GM13976 (cell line): ENCODE measurements around the gene CREBRF.
A peak's percentile ranks its signal among the peaks of the same experiment; 100 is the strongest.
"Not testable (repeated sequence)": the region's sequence is repeated elsewhere in the genome, so short reads cannot be mapped to it uniquely, and the experiment has no call there.

Source experiments
- DNase-seq: peaks from one replicate; pipeline ENCODE4 v3.0.0; 2012; ENCODE audit warnings: low spot score
- in situ Hi-C: fragments of 300-500 bp; cut with MboI; formaldehyde crosslinking; loops from one replicate; pipeline ENCODE4 v1.12.0; 2022; ENCODE audit warnings: low sequenced_read_pairs, mixed read lengths, inconsistent platforms; ENCODE audit not compliant: unreplicated experiment
- TF ChIP-seq, protein P1 (sequence below): IDR thresholded peaks from 2 replicates; pipeline ENCODE4 v1.5.1; 2012; ENCODE audit warnings: borderline replicate concordance, mild to moderate bottlenecking; ENCODE audit not compliant: insufficient read depth; ENCODE audit errors: extremely low read depth, missing control alignments, control extremely low read depth

CREBRF gene

DNA sequence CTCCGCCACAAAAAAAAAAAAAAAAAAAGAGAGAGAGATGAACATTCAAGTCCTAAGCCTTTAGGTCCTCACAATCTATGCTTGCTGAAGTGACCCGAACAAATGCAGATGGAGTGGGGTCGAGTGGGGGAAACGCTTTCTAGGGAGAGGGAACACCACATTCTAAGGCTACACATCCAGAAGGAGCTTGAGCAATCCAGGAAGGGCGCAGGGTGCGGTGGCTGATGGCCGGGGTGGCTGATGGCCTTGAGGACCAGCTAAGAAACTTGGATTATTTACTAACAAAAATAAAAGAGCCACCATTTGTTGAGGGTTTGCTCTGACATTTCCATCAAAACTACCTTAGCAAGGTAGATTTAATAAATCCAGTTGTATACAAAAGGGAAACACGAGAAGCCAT is 87.4 kb downstream of the CREBRF start:
- in situ Hi-C loops, result loop anchor here (10.0 kb wide), 1 partner anchor 159 kb away; the partner anchor contains the start of gene ATP6V0E1
- TF ChIP-seq, protein P1, sequence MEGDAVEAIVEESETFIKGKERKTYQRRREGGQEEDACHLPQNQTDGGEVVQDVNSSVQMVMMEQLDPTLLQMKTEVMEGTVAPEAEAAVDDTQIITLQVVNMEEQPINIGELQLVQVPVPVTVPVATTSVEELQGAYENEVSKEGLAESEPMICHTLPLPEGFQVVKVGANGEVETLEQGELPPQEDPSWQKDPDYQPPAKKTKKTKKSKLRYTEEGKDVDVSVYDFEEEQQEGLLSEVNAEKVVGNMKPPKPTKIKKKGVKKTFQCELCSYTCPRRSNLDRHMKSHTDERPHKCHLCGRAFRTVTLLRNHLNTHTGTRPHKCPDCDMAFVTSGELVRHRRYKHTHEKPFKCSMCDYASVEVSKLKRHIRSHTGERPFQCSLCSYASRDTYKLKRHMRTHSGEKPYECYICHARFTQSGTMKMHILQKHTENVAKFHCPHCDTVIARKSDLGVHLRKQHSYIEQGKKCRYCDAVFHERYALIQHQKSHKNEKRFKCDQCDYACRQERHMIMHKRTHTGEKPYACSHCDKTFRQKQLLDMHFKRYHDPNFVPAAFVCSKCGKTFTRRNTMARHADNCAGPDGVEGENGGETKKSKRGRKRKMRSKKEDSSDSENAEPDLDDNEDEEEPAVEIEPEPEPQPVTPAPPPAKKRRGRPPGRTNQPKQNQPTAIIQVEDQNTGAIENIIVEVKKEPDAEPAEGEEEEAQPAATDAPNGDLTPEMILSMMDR, result no peak
- no peak for DNase-seq

DNA sequence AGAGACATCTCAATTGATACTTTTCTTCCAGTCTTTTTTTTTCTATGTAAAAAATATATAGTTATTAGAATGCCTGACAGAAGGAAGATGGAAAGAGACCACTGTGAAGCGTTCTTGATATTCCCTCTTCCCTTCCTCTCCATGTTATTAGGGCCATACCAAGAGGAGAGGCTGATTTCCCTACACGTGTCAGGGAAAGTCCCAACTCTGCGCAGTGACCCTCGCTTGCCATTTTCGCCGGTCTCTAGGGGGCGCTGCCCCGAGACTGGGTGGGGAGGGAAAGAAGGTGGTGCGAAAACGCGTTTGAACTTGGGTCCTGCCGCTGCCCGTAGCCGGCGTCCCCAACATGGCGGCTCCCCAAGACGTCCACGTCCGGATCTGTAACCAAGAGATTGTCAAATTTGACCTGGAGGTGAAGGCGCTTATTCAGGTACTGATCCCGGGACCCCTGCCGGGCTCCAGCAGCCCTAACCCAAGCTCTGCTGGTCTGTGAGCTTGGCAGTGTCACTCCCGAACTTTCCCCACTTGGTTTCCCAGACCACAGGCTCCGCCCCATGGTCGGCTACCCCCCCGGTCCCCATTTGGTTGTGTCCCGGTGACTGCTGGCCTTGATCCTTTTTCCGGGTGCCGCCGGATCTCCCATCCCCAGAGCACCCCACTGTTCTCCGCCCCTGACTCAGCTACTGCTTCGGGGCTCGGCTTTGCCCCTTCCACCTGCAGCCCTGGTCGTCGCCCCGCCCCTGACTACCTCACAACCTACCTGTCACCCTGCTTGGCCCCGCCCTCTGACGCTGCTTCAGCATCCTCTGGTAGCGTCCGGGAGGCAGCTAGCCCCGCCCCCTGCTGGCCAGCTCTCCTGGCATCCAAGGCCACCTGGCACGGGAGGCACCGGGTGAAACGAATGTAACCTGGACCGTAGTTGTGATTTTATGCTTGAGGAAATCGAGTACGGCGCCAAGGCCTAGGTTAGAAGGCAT is 88.3 kb downstream of the CREBRF start, which contains the start of gene BNIP1:
BNIP1 (plus strand) TSS at position 332 of the 977 bp plus-strand sequence; CDS start at position 347, 15 bp downstream.
- TF ChIP-seq, protein P1, result peak; percentile 99
- in situ Hi-C loops, result loop anchor here (10.0 kb wide), 1 partner anchor 160 kb away; the partner anchor contains the start of gene ATP6V0E1
- DNase-seq, result peak; percentile 95

DNA sequence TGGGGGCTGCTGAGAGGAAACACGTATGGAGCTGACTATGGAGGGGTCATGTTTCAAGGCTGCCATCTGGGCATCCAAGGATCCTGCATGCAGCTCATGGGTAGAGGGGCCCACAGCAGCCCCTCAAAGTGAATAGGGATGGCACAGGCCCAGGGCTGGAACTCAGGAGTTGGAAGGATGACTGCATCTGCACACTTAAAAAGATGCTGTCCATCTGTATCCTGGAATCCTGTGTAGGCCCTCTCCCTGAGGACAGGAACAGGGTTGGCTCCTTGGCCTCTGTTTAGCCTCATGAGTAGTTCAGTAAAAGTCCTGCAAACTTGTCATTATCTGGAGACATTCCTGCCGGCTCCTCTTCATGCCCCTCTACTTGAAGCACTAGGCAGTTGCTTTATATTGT is 92.2 kb downstream of the CREBRF start:
- TF ChIP-seq, protein P1, result no peak
- DNase-seq, result no peak
- in situ Hi-C loops, result loop anchor here (10.0 kb wide), 1 partner anchor 164 kb away; the partner anchor contains the start of gene ATP6V0E1

DNA sequence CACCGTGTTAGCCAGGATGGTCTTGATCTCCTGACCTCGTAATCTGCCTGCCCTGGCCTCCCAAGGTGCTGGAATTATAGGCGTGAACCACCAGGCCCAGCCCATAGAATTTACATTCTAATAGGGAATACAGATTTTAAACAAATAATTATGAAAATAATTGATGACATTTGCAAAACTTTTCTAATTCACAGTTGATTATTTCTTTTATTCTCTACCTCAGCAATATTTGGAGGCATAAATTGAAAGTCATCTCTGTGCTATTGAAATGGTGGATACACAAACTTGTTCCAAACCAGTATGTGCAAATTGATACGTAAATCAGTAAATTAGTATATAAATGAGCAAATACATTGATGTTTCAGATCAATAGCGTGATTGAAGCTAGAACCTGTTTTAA is 96.4 kb downstream of the CREBRF start:
- in situ Hi-C loops, result no loop called here
- TF ChIP-seq, protein P1, result no peak

DNA sequence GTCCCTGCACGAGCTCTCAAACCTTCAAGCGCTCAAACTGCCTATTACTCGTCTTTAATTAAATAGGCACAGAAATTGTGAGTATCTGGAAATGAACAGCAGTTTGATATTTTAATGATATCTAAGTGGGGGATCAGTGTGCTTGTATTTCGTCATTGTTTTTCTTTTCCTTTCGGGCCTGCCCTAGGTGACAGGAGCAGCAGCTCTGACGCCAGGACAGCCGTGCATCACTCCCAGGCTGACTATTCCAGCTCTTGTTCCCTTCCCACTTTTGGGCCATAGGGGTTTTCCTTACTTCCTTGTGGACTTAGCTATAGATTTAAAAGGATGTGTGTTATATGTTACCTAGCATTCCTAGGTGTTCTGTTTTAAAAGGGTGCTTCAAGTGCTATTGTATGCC is 97.7 kb downstream of the CREBRF start:
- TF ChIP-seq, protein P1, result no peak
- DNase-seq, result no peak
- in situ Hi-C loops, result no loop called here

More for the DNA sequence above, 96.4 kb downstream of the CREBRF start:
- no peak for DNase-seq

DNA sequence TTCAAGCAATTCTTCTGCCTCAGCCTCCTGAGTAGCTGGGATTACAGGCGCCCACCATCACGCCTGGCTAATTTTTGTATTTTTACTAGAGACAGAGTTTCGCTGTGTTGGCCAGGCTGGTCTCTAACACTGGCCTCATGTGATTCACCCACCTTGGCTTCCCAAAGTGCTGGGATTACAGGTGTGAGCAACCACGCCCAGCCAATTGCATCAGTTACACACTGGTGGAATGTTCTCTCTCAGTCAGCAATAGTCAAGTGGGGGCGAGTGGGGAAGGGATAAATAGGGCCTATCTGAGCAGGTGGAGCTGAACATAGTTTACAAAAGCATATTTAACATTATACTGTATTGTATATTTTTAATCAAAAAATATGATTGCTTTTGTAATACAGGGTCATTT is 98.5 kb downstream of the CREBRF start:
- DNase-seq, in situ Hi-C loops: not testable (repeated sequence)

DNA sequence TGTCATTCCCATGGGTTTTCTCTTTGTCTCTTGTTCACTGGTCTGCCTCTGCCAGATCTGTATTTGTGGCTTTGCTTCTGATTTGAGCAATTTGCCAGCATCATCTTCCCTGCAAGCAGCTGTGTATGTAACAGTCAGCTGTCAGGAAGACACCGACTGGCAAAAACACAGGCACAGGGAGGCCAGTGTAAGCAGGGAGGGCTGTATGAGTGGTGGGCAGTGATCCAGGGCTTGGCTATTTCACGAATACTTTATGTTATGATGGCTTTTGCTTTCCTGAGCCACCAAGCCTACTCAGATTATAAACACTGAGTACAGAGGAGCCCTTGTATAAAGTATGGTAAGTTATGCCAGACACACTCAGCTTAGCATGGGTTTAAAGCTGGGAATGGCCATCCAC is 99.8 kb downstream of the CREBRF start:
- TF ChIP-seq, protein P1, result no peak
- in situ Hi-C loops, result no loop called here

More for the DNA sequence above, 99.8 kb downstream of the CREBRF start:
- DNase-seq, result no peak
